ENCODE data around the gene ZNF800.

- TF ChIP-seq CTCF (IDR thresholded peaks at IDR 0.05) (no peak), POLR2A (IDR thresholded peaks at IDR 0.05) (no peak)
Measured at GRCh38 chr7:127367679-127368078, 24.8 kb downstream of the ZNF800 start.

All from thyroid gland (tissue), 4 donors.